HG03378 (cell line): ENCODE data around the gene IL6R.
A peak's percentile ranks its signal among the peaks of the same experiment; 100 is the strongest.
"Not testable (repeated sequence)": the region's sequence is repeated elsewhere in the genome, so short reads cannot be mapped to it uniquely, and the experiment has no call there.

ENCODE experiments used
- ATAC-seq: cut with Tn5 transposase; IDR thresholded peaks from one replicate; pipeline ENCODE4 v1.9.1; 2021; ENCODE audit warnings: mild to moderate bottlenecking, moderate library complexity; ENCODE audit not compliant: unreplicated experiment

IL6R gene

GRCh38 chr1:154404984-154405746 lies at the start of gene IL6R:
Gene IL6R, plus strand, starts transcription at chr1:154405343. Its CDS starts 287 bp downstream, at chr1:154405630.
- no peak for ATAC-seq

- no peak for ATAC-seq
Observed at GRCh38 chr1:154358519-154358918, 46.6 kb upstream of the IL6R start.

GRCh38 chr1:154360288-154360687 lies 44.9 kb upstream of the IL6R start:
- no peak for ATAC-seq

GRCh38 chr1:154360881-154361280 lies 44.3 kb upstream of the IL6R start:
- ATAC-seq: not testable (repeated sequence)

- no peak for ATAC-seq
Observed at GRCh38 chr1:154361357-154361756, 43.8 kb upstream of the IL6R start.

- no peak for ATAC-seq
Observed at GRCh38 chr1:154371436-154371835, 33.7 kb upstream of the IL6R start.

GRCh38 chr1:154373777-154374357 lies 31.3 kb upstream of the IL6R start:
- ATAC-seq: not testable (repeated sequence)

- no peak for ATAC-seq
Observed at GRCh38 chr1:154379301-154379700, 25.8 kb upstream of the IL6R start.

GRCh38 chr1:154384650-154385489 lies 20.3 kb upstream of the IL6R start:
- no peak for ATAC-seq

- peak; percentile 82 for ATAC-seq
Observed at GRCh38 chr1:154386643-154387352, 18.3 kb upstream of the IL6R start.

- no peak for ATAC-seq
Observed at GRCh38 chr1:154391086-154391770, 13.9 kb upstream of the IL6R start.

- no peak for ATAC-seq
Observed at GRCh38 chr1:154398141-154398540, 7.0 kb upstream of the IL6R start.

- no peak for ATAC-seq
Observed at GRCh38 chr1:154398678-154399077, 6.5 kb upstream of the IL6R start.

GRCh38 chr1:154400381-154400801 lies 4.8 kb upstream of the IL6R start:
- no peak for ATAC-seq

GRCh38 chr1:154402409-154402921 lies 2.7 kb upstream of the IL6R start:
- ATAC-seq: no peak

GRCh38 chr1:154403261-154403943 lies 1.7 kb upstream of the IL6R start:
- no peak for ATAC-seq

- no peak for ATAC-seq
Observed at GRCh38 chr1:154403983-154404382, 1.2 kb upstream of the IL6R start.

- no peak for ATAC-seq
Observed at GRCh38 chr1:154404511-154404931, 622 bp upstream of the IL6R start.

- no peak for ATAC-seq
Observed at GRCh38 chr1:154405747-154406571, 816 bp downstream of the IL6R start.
